ENCODE measurements around the gene OSBPL8. TPM values are rescaled to one million over a fixed set of nuclear protein-coding genes. Genes with fewer than 3 reads are reported as not detected.

Gene OSBPL8
- polyA plus RNA-seq, 1 donor = 24.9 TPM

Other genes starting within 250 kb of the OSBPL8 start
- 12.6 TPM for gene BBS10, start 211.4 kb downstream of the OSBPL8 start, polyA plus RNA-seq
- gene ZDHHC17, start 204.3 kb upstream of the OSBPL8 start, polyA plus RNA-seq = 44.5 TPM